ENCODE results near the gene FARS2.

FARS2 gene

DNA sequence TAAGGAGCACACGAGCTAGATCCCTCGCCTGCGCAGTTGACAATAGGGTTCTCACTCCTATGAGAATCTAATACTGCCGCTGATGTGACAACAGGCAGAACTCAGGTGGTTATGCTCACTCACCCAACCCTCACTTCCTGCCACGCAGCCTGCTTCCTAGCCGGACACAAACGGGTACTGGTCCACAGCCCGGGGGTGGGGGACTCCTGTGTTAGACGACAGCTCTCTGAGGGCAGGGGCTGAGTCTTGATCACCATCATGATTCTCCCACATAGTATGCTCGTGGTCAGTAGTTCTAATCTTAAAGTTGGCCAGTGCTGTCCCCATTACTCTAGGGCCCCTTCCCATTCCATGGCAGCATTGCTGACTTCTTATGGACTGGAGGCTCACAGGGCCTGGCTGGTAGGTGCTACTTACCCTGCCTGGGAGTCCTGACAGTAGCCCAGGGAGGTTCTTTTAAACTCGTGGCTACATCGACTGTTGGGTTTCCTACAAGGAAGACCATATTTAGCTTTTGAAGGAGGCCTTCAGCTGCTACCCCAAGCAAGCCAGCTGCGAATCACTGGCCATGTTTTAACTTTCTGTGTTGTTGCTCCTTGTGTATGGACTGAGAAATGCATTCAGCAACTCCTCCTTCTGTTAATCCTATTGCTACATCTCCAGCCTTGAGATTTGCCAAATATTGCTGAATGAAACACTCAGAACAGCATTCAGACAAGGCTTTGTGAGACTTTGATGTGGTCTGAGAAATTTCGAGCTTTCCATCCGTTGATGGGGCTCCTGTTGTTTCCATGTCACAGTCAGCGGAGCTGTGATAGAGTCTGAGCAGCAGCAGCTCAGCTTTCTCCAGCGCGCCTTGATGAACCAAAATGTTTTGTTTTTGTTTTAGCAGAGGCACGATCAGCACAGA lies 445.1 kb downstream of the FARS2 start:
- no peak for DNase-seq

DNA sequence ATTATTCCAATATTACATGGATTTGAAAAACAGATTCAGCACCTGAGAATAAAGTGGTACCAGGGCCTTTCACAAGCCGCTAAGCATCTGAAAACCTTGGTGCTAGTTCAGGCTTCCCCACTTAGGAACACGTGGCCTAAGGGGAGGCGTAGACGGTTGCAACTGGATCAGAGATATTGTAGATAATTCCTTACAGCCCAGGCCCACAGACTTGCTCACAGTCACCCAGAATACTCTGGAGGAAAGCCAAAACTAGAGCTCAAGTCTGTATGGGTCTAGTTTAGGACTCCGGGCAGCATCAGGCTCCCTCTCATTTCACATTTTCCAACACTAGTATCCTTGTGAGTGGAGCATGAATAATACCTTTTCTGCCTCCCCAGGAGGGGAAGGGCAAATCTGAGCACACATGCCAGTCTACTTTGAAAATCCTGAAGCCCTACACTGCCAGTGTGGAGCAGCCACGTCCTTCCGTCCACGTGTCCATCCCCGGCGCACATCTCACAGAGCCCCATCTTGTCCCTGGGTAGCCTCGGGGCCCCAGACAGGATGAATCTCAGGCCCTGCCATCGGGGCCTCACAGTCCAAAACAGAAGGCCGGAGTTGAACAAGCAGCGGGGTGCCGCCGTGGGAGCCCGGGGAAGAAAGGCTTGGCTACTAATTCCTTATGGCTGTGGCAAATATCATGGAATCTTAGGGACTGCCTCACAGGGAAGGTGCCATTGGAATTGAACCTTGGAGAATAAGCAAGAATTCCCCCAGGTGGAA lies 446.1 kb downstream of the FARS2 start:
- DNase-seq, result no peak

DNA sequence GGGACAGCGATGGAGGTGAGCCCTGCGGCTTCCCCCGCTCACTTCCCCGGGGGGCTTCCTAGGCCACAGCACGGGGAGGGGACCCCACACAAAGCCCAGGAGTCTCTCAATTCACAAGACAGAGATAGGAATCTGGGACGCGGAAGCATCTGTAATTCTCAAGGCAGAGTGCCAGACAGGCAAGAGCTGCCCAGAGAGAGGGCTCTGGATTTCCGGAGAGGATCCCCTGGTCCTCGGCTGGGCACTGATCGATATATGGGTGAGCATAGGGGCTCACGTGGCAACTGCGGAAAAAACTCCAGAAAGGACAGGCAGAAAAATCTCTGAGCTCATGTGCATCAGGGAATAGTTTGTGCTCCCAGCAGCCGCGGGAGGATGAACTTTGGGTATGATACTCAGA lies 449.2 kb downstream of the FARS2 start:
- DNase-seq, result no peak

GRCh38 chr6:5710936-5711335 lies 449.6 kb downstream of the FARS2 start:
- DNase-seq, result no peak

DNA sequence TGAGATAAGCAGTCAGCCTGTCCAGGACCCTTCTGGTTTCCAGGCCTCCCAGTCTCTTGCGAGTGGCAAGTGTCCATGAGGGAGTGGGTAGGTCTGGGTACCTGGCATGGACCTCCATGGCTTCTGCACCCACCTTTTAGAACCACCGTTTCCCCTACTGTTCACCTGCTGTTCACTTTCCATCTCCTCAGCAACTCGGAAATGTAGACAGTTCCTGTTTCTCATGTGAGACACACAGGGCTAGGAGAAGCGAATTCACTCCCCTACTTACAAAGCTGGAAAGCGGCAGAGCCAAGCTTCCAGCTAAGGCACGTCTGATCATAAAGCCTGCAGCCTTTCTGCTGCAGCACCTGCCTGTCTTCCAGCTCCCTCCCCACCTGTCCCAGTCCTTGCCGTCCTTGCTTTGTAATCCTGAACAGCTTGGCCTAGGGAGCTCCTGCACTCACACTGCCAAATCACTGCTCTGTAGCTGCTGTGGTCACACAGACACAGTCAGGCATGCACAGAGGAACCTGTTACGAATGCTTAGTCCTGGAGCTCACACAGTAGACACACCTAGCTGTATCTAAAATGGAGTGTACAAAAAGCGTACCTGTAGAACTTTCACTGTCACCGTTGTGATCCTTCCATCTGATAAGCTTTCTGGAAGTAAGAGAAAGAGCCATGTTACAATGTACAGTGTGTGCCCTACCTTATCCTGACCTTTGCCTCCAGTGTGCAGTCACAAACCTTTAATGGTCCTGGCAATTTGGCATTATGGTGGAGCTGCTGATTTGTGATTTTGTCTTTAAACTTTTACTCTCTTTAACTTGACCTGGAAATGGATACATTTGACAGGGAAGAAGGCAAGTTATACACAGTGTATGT lies 451.3 kb downstream of the FARS2 start:
- DNase-seq, result no peak

DNA sequence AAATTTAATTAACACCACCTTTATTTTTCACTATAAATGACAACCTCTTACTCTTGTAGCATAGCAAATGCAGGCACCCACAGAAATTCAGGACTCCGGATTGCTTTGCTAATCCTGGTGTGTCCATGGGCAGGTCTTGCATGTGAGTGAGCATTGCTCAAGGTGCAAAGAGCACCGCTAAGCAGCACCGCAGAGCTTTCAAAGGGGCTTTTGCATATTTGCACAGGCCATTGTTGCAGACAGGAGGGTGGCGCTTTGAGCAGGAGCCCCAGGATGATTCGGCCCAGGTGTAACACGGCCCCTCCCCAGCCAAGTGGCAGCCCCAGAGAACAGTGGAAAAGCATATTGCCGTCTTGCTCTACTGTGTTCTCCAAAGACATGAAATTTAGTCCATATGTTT lies 452.2 kb downstream of the FARS2 start:
- DNase-seq, result no peak

DNA sequence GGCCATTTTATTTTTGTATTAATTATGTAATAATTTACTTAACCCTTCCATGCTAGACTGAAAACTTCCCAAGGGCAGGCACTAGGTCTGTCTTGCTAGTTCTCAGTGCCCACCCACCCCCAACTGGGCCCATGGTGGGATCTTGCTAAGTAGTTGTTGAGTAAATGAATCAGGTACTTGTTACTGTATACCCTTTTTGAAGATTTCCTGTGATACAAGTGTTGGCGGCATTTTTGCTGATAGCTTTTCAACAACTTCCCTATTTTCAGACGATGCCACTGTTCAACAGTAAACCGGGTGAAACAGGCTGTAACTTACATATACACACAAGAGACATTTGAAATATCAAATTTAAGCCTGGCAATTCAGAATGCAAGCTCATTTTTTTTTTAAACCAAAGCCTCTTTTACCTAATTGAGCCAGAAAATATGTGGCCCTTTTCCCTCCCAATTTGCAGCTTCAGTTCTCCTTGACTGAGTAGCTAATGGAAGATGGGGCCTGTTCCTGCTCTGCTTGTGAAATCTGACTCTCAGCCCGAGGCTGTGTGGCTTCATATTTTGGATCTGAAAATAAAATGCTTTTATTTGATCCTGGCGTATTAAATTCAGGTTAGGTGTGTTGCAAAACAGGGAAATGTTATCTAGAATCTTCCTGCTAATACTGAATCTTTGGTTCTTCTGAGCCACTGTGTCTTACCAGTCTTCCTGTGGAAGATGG lies 457.1 kb downstream of the FARS2 start:
- DNase-seq, result no peak

GRCh38 chr6:5723841-5724691 lies 462.8 kb downstream of the FARS2 start:
- no peak for DNase-seq

- no peak for DNase-seq
Observed at GRCh38 chr6:5724911-5725310, 463.6 kb downstream of the FARS2 start.

GRCh38 chr6:5726976-5727718 lies 465.8 kb downstream of the FARS2 start:
- peak; percentile 21 for DNase-seq

- DNase-seq, result no peak
Observed at GRCh38 chr6:5728351-5729079, 467.2 kb downstream of the FARS2 start.

GRCh38 chr6:5729080-5729434 lies 467.7 kb downstream of the FARS2 start:
- DNase-seq, result peak; percentile 6

- DNase-seq, result no peak
Observed at GRCh38 chr6:5729813-5730517, 468.7 kb downstream of the FARS2 start.

DNA sequence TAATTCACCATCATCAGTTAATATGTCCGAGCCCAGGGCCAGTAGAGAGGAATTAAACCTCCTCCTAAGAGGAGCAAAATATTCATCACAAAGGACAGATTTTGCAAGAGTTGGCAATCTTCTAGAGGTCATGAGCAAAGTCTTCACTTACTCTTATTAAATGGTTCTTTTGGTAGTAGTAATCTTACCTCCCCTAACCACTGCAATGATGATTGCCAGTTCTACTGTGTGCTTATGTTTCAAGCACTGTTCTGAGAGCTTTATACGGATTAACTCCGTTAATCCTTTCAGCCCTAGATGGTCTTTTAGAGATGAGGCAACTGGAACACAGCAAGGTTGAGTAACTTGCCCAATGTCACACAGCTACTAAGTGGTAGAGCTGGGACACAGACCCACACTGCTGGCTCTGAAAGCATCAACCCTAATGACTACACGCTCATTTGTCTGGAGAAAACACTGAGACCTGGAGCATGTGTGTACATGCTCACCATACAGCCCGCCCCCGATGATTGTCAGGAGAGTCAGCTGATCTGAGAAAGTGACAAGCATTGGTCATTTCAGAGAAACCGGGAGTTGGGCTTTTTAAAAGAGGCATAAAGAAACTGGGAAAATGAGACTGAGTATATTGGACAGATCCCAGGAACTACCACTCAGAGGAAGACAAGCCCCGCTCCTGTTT lies 469.4 kb downstream of the FARS2 start:
- DNase-seq, result no peak

GRCh38 chr6:5731435-5731834 lies 470.1 kb downstream of the FARS2 start:
- DNase-seq, result no peak

DNA sequence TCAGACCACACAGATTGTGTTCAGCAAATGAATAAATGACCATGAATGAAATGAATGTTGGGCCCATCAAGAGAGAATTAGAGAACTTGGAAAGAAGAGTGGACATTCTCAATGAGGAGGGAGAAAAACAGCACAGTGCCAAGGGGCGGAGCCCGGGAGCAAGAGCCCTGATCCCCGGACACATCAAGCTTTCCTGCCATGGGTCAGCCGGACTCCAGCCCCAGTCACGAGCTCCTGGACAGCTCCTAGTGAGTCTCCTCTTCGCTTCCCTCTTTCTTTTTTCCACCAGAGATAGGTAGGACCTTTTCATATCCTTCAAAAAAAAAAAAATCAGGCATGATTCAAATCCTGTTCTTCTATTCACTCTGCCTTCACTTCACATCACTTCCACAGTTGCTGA lies 471.2 kb downstream of the FARS2 start:
- DNase-seq, result no peak

GRCh38 chr6:5736016-5736738 lies 474.9 kb downstream of the FARS2 start:
- no peak for DNase-seq

DNA sequence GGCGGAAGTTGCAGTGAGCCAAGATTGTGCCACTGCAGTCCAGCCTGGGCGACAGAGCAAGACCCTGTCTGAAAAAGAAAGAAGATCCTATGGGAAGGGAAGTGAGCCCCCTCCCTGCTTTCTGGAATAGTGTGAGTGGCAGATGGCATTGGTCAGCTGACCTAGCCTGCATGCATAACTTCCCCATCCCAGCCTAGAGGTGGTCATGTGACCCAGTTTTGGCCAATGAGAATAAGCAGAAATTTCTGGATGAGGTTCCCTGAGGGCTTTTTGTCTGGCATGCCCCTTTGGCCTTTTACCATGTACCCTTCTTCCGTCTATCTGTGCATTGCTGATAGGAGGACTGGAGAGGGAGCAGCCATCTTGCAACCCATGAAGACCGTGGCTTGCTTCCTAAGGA lies 476.1 kb downstream of the FARS2 start:
- DNase-seq, result no peak
